Measurements from ENCODE around the gene OXA1L.
"Not testable (repeated sequence)": the region's sequence is repeated elsewhere in the genome, so short reads cannot be mapped to it uniquely, and the experiment has no call there.

OXA1L gene

DNA sequence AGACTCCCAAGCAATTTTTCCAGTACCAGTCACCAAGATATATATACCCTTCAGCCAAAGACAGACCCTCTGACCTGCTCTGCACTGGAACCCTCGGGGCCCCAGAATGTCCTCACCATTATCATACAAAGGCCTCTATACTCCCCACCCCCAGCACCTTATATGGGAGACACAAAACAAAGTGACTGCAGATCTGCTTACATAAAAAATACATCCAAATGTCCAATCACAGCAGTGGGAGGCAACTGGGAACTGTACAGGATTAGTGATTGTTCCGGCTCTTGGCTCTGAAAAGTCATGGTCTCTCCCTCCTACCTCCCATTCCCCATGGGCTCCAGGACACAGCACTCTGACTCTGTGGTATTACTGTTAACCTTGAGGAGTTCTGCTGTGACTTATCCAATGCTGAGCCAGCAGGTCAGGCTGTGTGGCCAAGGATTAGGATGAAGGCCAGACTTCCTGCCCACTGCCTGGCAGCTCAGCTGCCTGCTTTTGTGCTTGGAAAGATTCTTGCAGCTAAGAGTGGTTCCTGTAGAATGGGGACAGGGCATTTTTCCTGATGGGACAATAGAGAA, 13.7 kb downstream of the OXA1L start:
- H3K36me3 ChIP-seq (ENCODE audit: control insufficient read depth, insufficient read depth, low read length) = no peaks in the 10 kb centered on the region
- H3K4me3 ChIP-seq (ENCODE audit: low read length) = no peak overlapping the region
- no peaks in the 10 kb centered on the region for H3K4me1 ChIP-seq (ENCODE audit: control insufficient read depth, insufficient read depth, low read length)
- no peaks in the 10 kb centered on the region for H3K9me3 ChIP-seq (ENCODE audit: control insufficient read depth, insufficient read depth, low read length)
- no peak for DNase-seq (ENCODE audit: low read depth, low spot score)
- no peaks in the 10 kb centered on the region for H3K27me3 ChIP-seq (ENCODE audit: control insufficient read depth, insufficient read depth, low read length)
- no peak overlapping the region for H3K27ac ChIP-seq (ENCODE audit: low read length)
- no CpG with 5 or more reads among the region's 2 CpGs for WGBS (ENCODE audit: insufficient coverage, insufficient read length)

DNA sequence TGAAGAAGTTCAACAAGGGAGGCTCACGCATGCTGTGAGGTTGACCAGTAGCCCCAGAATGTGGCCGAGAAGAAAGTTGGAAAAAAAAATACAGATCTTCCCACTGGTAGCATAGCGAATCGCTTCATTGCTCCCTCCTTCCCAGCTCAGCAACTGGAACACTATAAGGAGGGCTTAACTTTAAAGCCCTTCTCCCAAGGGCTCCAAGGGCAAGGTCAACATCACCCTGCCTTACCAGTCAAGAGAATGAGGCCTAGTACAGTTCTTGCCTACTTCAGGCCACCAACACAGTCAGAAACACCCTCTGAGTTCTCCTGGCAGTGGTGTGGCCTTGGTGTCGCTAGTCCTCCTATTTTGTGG, 14.4 kb downstream of the OXA1L start:
- no CpG with 5 or more reads among the region's 5 CpGs for WGBS (ENCODE audit: insufficient coverage, insufficient read length)
- Histone ChIP-seq H3K27ac (ENCODE audit: low read length) (no peak overlapping the region), H3K9me3 (ENCODE audit: control insufficient read depth, insufficient read depth, low read length) (no peaks in the 10 kb centered on the region), H3K4me3 (ENCODE audit: low read length) (no peak overlapping the region), H3K36me3 (ENCODE audit: control insufficient read depth, insufficient read depth, low read length) (no peaks in the 10 kb centered on the region), H3K27me3 (ENCODE audit: control insufficient read depth, insufficient read depth, low read length) (no peaks in the 10 kb centered on the region), H3K4me1 (ENCODE audit: control insufficient read depth, insufficient read depth, low read length) (no peaks in the 10 kb centered on the region)
- no peak for DNase-seq (ENCODE audit: low read depth, low spot score)

DNA sequence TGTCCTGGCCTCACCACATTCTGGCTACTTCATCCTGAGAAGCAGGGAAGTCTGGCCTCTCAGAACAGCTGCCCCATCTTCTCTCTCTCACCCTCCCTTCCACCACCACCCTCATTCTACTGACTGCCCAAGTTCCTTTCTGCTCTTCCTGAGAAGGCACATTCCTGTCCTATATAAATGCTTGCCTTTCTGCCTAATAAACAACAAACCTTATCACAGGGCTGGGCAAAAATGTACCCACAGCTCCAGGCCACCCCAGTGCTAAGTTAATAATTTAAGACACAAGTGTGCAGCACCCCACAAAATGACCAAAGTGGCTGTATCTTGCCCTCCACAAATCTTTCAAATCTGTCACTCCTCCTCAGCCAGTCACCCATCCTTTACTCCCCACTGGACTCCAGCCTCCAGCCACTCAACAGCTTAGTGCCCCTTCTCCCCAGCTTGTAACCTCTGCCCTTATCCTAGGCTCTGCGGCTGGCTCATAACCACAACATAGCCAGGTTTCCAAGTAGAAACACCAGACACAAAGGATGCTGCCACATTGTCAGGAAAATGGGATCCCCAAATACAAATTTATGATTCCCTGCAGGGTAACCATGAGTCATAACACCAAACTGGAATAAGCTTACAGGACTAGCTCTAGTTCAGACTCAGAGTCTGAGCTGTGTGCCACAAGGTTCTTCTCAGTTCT, 15.0 kb downstream of the OXA1L start:
- H3K27ac ChIP-seq (ENCODE audit: low read length) = no peak overlapping the region
- DNase-seq (ENCODE audit: low read depth, low spot score) = no peak
- no peaks in the 10 kb centered on the region for H3K36me3 ChIP-seq (ENCODE audit: control insufficient read depth, insufficient read depth, low read length)

DNA sequence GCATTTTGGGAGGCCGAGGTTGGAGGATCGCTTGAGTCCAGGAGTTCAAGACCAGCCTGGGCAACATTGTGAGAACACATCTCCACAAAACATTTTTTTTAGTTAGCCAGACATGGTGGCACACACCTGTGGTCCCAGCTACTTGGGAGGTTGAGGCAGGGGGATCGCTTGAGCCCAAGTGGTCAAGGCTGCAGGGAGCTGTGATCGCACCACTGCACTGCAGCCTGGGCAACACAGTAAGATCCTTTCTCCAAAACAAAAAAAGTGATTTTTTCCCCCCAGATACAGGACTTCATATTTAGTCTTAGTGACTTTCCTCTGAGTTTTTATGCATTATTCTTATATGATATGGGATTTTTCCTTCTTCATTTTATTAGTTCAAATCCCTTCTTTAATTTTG, 20.2 kb downstream of the OXA1L start:
- no peaks in the 10 kb centered on the region for H3K27me3 ChIP-seq (ENCODE audit: control insufficient read depth, insufficient read depth, low read length)
- no peak overlapping the region for H3K4me3 ChIP-seq (ENCODE audit: low read length)
- H3K4me1 ChIP-seq (ENCODE audit: control insufficient read depth, insufficient read depth, low read length) = no peaks in the 10 kb centered on the region
- no peaks in the 10 kb centered on the region for H3K9me3 ChIP-seq (ENCODE audit: control insufficient read depth, insufficient read depth, low read length)
- no CpG with 5 or more reads among the region's 4 CpGs for WGBS (ENCODE audit: insufficient coverage, insufficient read length)
- H3K27ac ChIP-seq (ENCODE audit: low read length) = no peak overlapping the region
- no peak for DNase-seq (ENCODE audit: low read depth, low spot score)
- H3K36me3 ChIP-seq (ENCODE audit: control insufficient read depth, insufficient read depth, low read length) = no peaks in the 10 kb centered on the region

More for the DNA sequence above, 15.0 kb downstream of the OXA1L start:
- Histone ChIP-seq H3K9me3 (ENCODE audit: control insufficient read depth, insufficient read depth, low read length) (no peaks in the 10 kb centered on the region), H3K4me1 (ENCODE audit: control insufficient read depth, insufficient read depth, low read length) (no peaks in the 10 kb centered on the region), H3K27me3 (ENCODE audit: control insufficient read depth, insufficient read depth, low read length) (no peaks in the 10 kb centered on the region), H3K4me3 (ENCODE audit: low read length) (no peak overlapping the region)
- no CpG with 5 or more reads among the region's 1 CpG for WGBS (ENCODE audit: insufficient coverage, insufficient read length)

DNA sequence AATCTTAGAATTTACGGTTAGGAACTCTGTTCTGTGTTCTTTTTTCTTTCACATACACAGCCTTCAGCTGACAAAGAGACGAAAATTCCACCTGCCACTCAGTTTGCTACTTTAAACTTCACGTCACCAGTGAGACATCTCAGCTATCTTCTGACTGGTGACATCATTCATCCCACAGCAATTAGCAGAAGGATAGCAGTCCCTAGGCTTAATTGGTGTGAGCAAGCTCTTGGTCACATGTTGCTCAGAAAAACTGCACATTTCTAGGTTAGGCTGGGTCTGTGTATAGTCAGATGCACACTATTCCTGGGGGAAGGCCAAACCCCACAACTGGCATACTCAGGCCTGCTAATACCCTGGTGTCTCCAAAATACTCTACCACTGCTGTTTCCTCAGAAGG, 24.8 kb downstream of the OXA1L start:
- Histone ChIP-seq H3K4me1 (ENCODE audit: control insufficient read depth, insufficient read depth, low read length) (no peaks in the 10 kb centered on the region), H3K36me3 (ENCODE audit: control insufficient read depth, insufficient read depth, low read length) (no peaks in the 10 kb centered on the region), H3K27ac (ENCODE audit: low read length) (no peak overlapping the region), H3K4me3 (ENCODE audit: low read length) (no peak overlapping the region), H3K27me3 (ENCODE audit: control insufficient read depth, insufficient read depth, low read length) (no peaks in the 10 kb centered on the region), H3K9me3 (ENCODE audit: control insufficient read depth, insufficient read depth, low read length) (no peaks in the 10 kb centered on the region)
- WGBS (ENCODE audit: insufficient coverage, insufficient read length) = no CpG with 5 or more reads among the region's 3 CpGs
- no peak for DNase-seq (ENCODE audit: low read depth, low spot score)

DNA sequence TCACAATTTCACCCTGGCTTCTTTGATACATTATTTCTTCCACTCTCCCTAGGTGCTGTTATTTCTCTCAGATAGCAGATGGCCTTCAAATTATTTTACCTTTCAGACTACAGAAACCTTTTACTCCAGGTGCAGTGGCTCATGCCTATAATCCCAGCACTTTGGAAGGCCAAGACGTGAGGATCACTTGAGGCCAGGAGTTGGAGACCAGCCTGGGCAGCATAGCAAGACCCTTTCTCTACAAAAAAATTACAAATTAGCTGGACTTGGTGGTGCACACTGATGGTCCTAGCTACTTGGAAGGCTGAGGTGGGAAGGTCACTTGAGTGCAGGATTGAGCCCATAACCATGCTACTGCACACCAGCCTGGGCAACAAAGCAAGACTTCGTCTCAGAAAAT, 25.7 kb downstream of the OXA1L start:
- no peaks in the 10 kb centered on the region for H3K9me3 ChIP-seq (ENCODE audit: control insufficient read depth, insufficient read depth, low read length)
- no CpG with 5 or more reads among the region's 2 CpGs for WGBS (ENCODE audit: insufficient coverage, insufficient read length)
- DNase-seq (ENCODE audit: low read depth, low spot score) = no peak
- no peak overlapping the region for H3K4me3 ChIP-seq (ENCODE audit: low read length)
- H3K4me1 ChIP-seq (ENCODE audit: control insufficient read depth, insufficient read depth, low read length) = no peaks in the 10 kb centered on the region
- H3K27ac ChIP-seq (ENCODE audit: low read length) = no peak overlapping the region
- no peaks in the 10 kb centered on the region for H3K27me3 ChIP-seq (ENCODE audit: control insufficient read depth, insufficient read depth, low read length)
- H3K36me3 ChIP-seq (ENCODE audit: control insufficient read depth, insufficient read depth, low read length) = no peaks in the 10 kb centered on the region

DNA sequence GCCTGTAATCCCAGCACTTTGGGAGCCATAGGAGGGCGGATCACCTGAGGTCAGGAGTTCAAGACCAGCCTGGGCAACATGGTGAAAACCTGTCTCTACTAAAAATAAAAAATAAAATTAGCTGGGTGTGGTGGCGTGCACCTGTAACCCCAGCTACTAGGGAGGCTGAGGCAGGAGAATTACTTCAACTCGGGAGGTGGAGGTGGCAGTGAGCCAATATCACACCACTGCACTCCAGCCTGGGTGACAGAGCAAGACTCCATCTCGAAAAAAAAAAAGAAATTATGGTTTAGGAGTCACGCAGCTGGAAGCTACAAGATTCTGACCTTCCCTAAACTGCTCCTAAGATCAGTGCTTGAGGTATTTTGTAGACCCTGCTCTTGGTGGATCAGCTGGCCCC, 27.1 kb downstream of the OXA1L start:
- not testable (repeated sequence) for H3K9me3 ChIP-seq (ENCODE audit: control insufficient read depth, insufficient read depth, low read length); H3K4me3 ChIP-seq (ENCODE audit: low read length); DNase-seq (ENCODE audit: low read depth, low spot score); H3K36me3 ChIP-seq (ENCODE audit: control insufficient read depth, insufficient read depth, low read length); H3K27me3 ChIP-seq (ENCODE audit: control insufficient read depth, insufficient read depth, low read length); H3K4me1 ChIP-seq (ENCODE audit: control insufficient read depth, insufficient read depth, low read length); H3K27ac ChIP-seq (ENCODE audit: low read length)
- WGBS (ENCODE audit: insufficient coverage, insufficient read length) = no CpG with 5 or more reads among the region's 5 CpGs

DNA sequence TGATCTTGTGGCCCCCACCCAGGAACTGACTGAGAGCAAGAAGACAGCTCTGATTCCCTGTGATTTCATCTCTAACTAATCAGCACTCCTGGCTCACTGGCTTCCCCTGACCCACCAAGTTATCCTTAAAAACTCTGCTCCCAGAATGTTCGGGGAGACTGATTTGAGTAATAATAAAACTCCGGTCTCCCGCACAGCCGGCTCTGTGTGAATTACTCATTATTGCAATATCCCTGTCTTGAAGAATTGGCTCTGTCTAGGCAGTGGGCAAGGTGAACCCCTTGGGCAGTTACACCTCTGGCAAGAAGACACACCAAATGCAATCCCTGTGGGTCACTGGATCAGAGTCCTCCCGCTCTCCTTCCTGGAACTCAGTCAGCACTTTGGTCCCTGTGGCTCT, 27.5 kb downstream of the OXA1L start:
- Histone ChIP-seq H3K4me1 (ENCODE audit: control insufficient read depth, insufficient read depth, low read length) (no peaks in the 10 kb centered on the region), H3K27ac (ENCODE audit: low read length) (no peak overlapping the region)
- no CpG with 5 or more reads among the region's 5 CpGs for WGBS (ENCODE audit: insufficient coverage, insufficient read length)

DNA sequence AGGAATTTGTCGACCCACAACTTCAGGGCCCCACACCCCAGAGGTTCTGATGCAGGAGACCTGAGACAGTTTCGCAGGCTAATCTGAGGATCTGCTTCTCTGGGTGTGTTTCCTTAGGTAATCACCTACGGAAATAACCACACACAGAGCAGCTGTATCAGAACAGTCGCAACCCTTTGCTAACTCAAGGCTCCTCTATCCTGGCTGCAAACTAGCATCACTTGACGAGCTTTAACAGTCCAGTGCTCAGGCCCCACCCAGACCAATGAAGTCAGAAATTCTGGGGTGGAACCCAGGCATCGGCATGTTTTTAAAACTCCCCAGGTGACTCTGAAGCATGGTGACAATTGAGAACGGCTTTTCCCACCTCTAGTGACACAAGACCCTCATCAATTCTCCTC, 28.1 kb downstream of the OXA1L start:
- Histone ChIP-seq H3K9me3 (ENCODE audit: control insufficient read depth, insufficient read depth, low read length) (no peaks in the 10 kb centered on the region), H3K36me3 (ENCODE audit: control insufficient read depth, insufficient read depth, low read length) (no peaks in the 10 kb centered on the region), H3K4me3 (ENCODE audit: low read length) (no peak overlapping the region), H3K4me1 (ENCODE audit: control insufficient read depth, insufficient read depth, low read length) (no peaks in the 10 kb centered on the region), H3K27me3 (ENCODE audit: control insufficient read depth, insufficient read depth, low read length) (no peaks in the 10 kb centered on the region), H3K27ac (ENCODE audit: low read length) (no peak overlapping the region)
- no peak for DNase-seq (ENCODE audit: low read depth, low spot score)
- no CpG with 5 or more reads among the region's 7 CpGs for WGBS (ENCODE audit: insufficient coverage, insufficient read length)

More for the DNA sequence above, 27.5 kb downstream of the OXA1L start:
- no peaks in the 10 kb centered on the region for H3K27me3 ChIP-seq (ENCODE audit: control insufficient read depth, insufficient read depth, low read length)
- no peaks in the 10 kb centered on the region for H3K9me3 ChIP-seq (ENCODE audit: control insufficient read depth, insufficient read depth, low read length)
- H3K36me3 ChIP-seq (ENCODE audit: control insufficient read depth, insufficient read depth, low read length) = no peaks in the 10 kb centered on the region
- no peak overlapping the region for H3K4me3 ChIP-seq (ENCODE audit: low read length)
- no peak for DNase-seq (ENCODE audit: low read depth, low spot score)

DNA sequence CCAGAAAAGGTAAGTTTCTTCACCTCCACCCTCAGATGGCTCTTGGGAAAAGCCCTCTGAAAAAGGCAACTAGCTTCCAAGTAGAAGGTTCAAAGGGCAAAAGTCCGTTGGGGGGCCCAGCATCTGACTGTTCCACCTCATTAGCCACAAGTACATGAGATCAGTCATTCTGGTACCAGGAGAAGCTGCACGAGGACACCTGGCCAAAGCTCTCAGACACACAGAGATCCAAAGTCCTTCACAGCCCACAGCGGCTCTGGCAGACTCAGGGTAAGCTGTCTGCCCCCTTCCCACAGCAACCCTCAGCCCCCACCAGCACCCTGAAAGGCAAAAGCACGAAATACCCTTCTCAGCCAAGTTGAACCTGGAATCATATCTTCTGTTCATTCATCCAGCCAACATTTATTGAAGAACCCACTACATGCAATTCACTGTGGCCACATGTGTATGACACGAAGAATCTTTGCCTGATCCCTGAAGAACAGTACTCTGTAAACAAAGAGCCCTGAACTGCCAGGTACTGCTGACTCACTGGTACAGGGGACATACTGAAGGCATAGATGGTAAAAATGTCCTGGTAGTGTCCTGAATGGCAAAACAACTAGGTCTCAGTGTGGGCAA, 29.7 kb downstream of the OXA1L start:
- H3K36me3 ChIP-seq (ENCODE audit: control insufficient read depth, insufficient read depth, low read length) = no peaks in the 10 kb centered on the region
- no peaks in the 10 kb centered on the region for H3K27me3 ChIP-seq (ENCODE audit: control insufficient read depth, insufficient read depth, low read length)
- H3K27ac ChIP-seq (ENCODE audit: low read length) = no peak overlapping the region
- H3K4me3 ChIP-seq (ENCODE audit: low read length) = no peak overlapping the region
- no peaks in the 10 kb centered on the region for H3K4me1 ChIP-seq (ENCODE audit: control insufficient read depth, insufficient read depth, low read length)
- DNase-seq (ENCODE audit: low read depth, low spot score) = no peak
- no CpG with 5 or more reads among the region's 5 CpGs for WGBS (ENCODE audit: insufficient coverage, insufficient read length)
- no peaks in the 10 kb centered on the region for H3K9me3 ChIP-seq (ENCODE audit: control insufficient read depth, insufficient read depth, low read length)
